Measurements from ENCODE around the gene RNF144B. TPM values are rescaled to one million over a fixed set of nuclear protein-coding genes. Genes with fewer than 3 reads are reported as not detected.

Gene RNF144B
- total RNA-seq, 1 donor from 2014 or later, result 2.9 TPM

DNA sequence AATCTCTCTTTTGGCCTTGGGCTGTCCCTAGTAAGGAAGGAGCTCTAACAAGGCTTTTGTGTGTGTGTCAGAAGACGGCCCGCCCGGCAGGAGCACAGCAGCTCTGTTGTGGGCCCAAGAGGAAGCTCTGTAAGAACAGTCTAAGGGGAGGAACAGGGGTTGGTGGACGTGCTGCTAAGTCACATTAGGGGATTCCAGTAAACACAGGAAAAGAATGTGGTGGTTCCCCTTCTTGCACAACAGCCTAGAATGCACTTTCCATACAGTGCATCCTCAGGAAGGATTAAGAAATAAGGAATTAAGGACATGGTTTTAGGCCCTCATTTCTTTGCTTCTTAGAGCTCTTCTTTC lies 114.5 kb downstream of the RNF144B start:
- peak in 1 of 2 donors; percentile 16 for DNase-seq (ENCODE audit: low spot score in 2 of 2)
- FAIRE-seq, result no peak

DNA sequence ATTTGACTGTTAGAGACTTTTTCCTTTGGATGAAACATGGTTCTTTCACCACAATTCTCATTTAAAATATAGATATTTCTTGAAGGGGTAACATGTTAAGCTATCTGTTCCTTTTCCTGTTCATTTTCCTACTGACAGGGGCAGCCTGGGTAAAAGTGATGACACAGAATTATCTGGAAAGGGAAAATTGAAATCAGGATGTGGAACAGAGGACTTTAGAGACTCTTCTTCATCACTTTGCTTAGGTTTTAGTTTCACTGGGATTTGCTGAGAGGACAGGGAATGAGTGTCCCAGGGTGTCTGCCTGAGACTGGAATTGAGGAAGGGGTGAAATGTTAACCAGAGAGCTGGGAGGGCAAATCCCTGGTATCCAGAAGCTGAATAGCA lies 116.0 kb downstream of the RNF144B start:
- FAIRE-seq, result no peak
- no peak for DNase-seq (ENCODE audit: low spot score in 2 of 2)

DNA sequence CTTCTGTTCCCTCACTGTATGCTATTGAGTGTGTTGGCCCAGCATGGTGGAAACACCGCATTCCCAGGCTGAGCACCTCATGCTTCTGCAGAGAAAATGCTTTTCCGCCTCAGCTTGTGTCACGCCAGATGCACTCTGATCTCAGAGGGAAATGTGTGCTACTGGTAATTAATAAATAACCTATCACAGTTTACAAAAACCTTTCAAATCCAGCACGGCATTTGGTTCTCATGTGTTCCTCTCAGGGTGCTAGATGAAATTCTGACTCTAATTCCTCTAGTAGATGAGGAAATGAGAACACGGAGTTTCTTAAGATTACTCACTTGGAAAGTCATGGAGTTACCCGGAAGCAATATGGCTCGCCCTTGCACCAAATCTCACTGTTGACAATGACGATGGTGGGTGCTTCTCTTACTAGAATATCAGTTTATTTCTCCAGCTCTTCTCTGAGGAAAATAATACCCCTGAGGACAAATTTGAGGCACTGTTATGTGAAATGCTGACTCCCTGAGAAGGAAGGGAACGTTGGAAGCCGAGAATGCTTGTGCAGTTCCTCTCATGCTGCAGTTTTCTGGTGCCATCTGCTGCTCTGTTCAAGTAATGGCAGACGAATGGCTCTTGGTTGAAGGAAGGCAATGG lies 116.6 kb downstream of the RNF144B start:
- no peak for FAIRE-seq
- peak; percentile 18 to 55 for DNase-seq (ENCODE audit: low spot score in 2 of 2)

DNA sequence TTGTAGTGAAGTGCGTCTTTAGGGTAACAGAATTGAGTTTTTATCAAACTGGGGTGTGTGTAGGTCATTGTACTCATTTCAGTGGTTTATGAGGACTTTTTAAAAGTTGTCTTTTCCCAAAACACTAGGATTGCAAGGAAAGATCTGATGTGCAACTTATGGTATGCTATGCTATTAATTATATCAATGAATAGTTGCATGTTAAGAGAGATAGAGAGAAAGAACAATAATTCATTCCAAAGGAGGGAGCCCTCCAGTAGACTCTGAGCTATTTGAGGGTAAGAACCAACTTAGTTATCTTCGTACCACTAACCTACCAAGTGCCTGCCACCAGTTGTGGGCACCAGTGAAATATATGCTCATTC lies 117.1 kb downstream of the RNF144B start:
- DNase-seq (ENCODE audit: low spot score in 2 of 2) (no peak), FAIRE-seq (no peak)

DNA sequence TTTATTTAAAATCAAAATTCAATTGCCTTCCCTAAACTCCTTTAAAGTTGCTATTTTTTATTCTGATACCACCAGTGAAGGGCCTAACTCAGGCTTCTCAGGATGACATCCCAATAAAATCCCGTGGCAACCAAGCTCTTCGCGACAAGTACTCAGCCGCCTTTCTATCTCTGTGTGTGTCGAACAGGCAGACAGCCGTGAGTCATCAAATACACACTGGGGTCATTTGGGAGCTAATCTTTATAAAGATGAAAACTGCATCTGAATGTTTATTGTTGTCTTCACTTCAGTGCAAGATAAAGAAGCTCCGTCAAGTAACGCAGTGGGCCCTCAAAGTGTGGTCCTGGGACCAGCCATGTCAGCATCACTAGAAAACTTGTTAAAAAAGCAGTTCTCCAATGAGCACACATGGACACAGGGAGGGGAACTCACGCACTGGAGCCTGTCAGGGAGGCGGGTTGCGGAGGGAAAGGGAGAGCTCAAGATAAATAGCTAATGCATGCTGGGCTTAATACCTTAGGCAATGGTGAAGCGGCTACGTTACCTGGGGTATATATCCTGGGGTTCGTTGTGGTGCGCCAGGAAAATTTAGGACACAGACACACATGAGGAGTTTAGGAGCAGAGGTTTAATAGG lies 119.3 kb downstream of the RNF144B start:
- no peak for DNase-seq (ENCODE audit: low spot score in 2 of 2)
- FAIRE-seq, result no peak

DNA sequence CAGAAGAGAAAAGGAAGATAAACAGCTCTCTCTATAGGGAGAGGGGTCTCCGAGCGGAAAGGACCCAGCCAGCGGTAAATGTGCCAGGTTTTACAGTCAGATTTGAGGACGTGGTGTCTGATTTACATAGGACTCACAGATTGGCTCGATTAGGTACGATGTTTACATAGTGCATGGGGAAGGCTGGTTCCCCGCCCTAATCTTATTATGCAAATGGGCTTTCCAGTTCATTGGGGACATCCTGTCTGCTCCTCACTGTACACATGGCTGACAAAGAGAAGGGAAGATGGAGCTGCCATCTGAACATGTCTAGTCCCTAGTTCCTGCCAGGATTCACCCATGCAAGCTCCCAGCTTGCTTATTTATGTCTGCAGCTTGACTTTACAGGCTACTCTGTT lies 119.9 kb downstream of the RNF144B start:
- no peak for FAIRE-seq
- DNase-seq (ENCODE audit: low spot score in 2 of 2), result no peak

DNA sequence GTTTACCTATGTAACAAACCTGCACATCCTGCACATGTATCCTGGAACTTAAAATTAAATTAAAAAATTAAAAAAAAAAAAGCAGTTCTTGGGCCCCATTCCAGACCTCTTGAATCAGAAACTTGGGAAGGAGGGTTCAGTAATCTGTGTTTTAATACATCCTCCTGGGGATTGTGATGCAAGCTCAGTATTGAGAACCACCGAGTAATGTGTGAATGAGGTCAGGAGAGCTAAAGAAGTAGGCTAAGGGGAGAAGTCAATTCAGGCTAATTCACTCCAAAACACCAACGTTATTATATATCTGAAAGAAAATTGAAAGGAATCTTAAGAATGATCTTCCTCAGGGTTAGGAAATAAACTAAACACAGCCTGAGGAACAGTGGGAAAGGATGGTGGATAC lies 120.4 kb downstream of the RNF144B start:
- FAIRE-seq (no peak), DNase-seq (ENCODE audit: low spot score in 2 of 2) (no peak)

DNA sequence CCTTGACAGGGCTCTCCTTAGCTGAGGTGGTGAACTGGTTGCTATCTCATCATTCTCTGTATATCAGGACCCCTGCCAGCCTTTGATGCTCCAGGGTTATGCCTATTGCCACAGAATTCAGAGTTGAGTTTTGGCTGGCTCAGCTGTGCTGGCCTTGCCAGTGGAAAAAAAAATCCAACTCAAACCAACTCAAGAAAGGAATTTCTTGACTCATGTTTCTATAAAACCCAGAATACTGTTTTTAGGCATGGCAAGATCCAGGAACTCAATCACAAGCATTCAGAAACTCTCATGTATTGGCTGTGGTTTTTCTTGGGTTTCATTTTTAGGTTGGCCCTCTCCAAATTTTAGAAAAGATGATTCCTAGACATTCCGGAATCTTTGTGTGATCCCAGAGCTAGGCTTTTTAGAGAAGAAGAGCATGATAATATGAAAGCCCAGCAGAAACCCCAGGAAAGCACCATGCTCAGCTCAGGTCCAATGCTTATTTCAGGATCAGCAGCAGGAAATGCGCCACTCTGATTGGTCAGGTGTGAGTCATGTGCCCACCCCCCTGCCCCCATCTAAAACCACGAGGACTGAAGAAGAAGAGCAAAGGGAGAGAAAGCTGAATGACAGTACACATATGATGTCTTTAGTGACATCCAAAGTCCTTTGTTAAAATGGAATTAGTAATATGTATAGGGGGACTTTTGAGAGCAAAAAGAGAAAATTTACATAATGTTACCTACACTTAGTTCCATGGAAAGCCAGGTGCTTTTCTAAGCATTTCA lies 122.9 kb downstream of the RNF144B start:
- no peak for DNase-seq (ENCODE audit: low spot score in 2 of 2)
- FAIRE-seq, result no peak

DNA sequence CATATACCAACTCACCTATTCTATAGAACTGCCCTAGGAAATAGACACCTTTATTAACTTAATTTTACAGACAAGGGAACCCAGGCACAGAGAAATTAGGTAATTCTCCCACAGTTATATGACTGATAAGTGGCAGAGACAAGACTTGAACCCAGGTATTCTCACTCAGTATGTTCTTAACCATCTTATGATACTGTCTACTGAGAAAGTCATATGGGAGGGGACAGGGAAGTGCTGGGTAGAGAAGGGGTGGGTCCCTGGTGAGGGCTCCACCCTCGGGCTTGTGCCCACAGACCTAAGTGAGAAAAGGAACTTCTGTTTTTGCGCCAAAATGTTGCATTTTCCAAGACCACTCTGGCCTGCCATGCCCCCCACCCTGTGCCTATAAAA lies 123.5 kb downstream of the RNF144B start:
- DNase-seq (ENCODE audit: low spot score in 2 of 2) (no peak), FAIRE-seq (no peak)

DNA sequence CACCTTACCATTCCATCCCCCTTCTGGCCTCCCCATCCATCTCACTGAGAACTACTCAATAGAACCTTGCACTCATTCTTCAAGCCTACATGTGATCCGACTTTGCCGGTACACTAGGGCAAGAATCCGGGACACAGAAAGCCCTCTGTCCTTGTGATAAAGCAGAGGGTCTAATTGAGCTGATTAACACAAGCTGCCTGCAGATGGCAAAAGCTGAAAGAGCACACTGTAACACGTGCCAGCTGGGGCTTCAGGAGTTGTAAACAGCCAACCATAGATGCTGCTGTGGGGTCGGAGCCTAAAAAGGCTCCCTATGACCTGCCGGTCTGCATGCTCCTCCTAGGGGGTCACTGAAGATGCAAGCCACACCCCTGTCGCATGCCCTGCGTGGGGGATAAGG lies 124.1 kb downstream of the RNF144B start:
- no peak for DNase-seq (ENCODE audit: low spot score in 2 of 2)
- no peak for FAIRE-seq

DNA sequence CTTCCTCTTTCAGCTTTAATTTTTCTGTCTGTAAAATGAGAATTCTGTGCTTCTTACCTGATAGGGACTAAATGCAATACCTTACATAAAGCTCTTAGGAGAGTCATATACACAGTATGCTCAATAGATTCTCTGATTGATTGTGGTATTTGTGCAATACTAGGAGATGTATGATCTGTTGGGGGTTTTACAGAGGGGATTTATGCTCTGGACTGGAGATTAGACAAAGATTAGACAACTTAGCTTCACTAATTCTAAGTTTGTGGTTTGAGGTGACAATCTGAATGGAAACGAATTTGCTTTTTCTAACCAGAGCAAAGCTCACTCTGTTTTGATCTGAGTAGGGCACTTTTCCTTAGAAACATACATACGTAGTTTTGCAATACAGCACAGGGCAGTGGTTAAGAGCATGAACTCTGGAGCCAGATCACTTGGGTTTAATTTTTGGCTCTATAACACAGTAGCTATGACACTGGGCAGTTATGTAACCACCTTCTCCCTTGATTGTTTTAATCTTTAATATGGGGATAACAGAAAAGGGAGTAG lies 126.2 kb downstream of the RNF144B start:
- no peak for FAIRE-seq
- DNase-seq (ENCODE audit: low spot score in 2 of 2), result no peak

DNA sequence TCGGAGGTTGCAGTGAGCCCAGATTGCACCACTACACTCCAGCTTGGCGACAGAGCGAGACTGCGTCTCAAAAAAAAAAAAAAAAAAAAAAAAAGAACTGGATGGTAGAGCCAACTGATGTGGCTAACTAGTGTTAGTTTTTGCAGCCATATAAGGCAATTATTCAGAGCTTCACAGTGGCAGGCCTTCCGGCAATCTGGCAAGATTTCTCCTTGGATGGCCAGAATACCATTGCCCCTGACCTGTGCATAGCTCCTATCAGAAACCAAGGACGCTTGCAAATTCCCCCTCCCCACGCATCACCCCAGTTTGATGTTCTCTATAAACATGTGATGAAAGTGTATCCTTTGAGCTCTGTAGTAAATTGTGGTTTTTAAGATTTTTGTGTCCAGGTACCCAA lies 127.0 kb downstream of the RNF144B start:
- DNase-seq (ENCODE audit: low spot score in 2 of 2), result no peak
- no peak for FAIRE-seq

DNA sequence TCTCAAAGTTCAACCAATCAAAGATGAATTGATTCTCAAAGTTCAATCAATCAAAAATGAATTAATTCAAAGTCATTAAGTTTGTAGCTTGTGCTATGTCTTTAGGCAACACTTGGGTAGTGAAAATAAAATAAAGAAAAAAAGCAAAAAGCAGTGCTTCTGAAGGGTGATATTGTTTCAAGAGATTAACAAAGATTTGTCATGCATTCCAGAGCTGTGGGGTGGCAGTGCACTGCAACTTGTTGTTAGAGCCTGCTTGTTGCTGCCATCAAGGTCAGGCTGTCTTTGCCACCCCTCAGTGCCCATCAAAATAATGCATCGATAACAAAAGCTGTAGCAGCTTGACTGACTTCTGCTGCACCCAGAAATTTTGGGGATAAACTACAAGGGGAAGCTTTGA lies 128.6 kb downstream of the RNF144B start:
- FAIRE-seq (no peak), DNase-seq (ENCODE audit: low spot score in 2 of 2) (no peak)

Other genes starting within 250 kb of the RNF144B start
- 8.2 TPM for gene TPMT, start 232.3 kb upstream of the RNF144B start, total RNA-seq
- gene KDM1B, start 231.9 kb upstream of the RNF144B start, total RNA-seq, result 36.3 TPM
- gene DEK, start 122.8 kb upstream of the RNF144B start, total RNA-seq, result 157 TPM